Measurements from ENCODE around the gene METTL14. TPM values are rescaled to one million over a fixed set of nuclear protein-coding genes. Genes with fewer than 3 reads are reported as not detected.

The METTL14 gene
- total RNA-seq, 2 donors from 2014 or later = 54.1 to 59.3 TPM

GRCh38 chr4:118745357-118745756, 60.2 kb downstream of the METTL14 start:
- H3K27ac ChIP-seq (ENCODE audit: low read depth, low read length) = no peak overlapping the region

DNA sequence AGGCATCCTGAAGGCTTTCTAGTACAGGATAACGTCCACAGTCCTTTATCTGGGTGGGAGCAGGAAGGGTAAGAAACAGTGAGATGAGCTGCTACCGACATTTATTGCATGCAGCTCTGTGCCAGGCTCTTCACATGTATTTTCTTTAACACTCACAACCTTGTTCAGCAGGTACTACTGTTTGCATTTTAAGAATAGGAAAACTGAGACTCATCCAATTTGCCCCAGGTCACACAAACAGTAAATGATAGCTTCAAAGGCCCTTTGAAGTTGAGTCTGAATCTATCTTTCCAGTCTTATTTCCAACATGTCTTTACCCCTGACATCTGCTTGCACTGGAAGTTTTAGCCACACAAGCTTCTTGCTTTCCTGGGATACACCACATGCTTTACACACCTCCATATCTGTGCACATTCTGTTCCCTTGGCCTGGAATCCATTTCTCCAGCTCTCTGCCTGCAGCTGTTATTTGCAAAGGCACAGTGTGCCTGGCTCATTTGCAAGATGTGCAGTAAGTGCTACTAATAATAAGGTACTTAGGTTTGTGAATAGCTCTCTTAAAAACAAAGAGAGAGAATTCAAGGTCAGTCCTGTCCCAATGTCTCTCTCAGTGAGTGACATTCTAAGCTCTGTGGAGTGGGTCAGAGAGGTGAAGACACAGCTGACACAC, 61.2 kb downstream of the METTL14 start:
- no peaks in the 10 kb centered on the region for H3K9me3 ChIP-seq (ENCODE audit: control insufficient read depth, low read length)
- no peak overlapping the region for H3K27ac Mint-ChIP-seq
- H3K9ac ChIP-seq (ENCODE audit: extremely low read depth, low read length, poor library complexity, severe bottlenecking) = no peak overlapping the region
- no peak overlapping the region for H3K27ac ChIP-seq (ENCODE audit: low read depth, low read length)
- H3K4me1 Mint-ChIP-seq = no peaks in the 10 kb centered on the region
- H3K36me3 ChIP-seq (ENCODE audit: control insufficient read depth, insufficient read depth, low read length) = peaks cover 64% of the 10 kb centered on the region
- H3K27me3 Mint-ChIP-seq (ENCODE audit: insufficient read depth) = no peaks in the 10 kb centered on the region
- DNase-seq = no peak
- TF ChIP-seq, protein P1, sequence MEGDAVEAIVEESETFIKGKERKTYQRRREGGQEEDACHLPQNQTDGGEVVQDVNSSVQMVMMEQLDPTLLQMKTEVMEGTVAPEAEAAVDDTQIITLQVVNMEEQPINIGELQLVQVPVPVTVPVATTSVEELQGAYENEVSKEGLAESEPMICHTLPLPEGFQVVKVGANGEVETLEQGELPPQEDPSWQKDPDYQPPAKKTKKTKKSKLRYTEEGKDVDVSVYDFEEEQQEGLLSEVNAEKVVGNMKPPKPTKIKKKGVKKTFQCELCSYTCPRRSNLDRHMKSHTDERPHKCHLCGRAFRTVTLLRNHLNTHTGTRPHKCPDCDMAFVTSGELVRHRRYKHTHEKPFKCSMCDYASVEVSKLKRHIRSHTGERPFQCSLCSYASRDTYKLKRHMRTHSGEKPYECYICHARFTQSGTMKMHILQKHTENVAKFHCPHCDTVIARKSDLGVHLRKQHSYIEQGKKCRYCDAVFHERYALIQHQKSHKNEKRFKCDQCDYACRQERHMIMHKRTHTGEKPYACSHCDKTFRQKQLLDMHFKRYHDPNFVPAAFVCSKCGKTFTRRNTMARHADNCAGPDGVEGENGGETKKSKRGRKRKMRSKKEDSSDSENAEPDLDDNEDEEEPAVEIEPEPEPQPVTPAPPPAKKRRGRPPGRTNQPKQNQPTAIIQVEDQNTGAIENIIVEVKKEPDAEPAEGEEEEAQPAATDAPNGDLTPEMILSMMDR (conservative IDR thresholded peaks at IDR 0.05) = no peak
- no peak overlapping the region for H3K4me3 Mint-ChIP-seq
- no peaks in the 10 kb centered on the region for H3K4me1 ChIP-seq (ENCODE audit: control insufficient read depth, insufficient read depth, low read length)
- 91 to 92% methylated on average over 1 to 2 of the region's 2 CpGs for WGBS, 2 experiments (ENCODE audit: insufficient coverage in 1 of 2, insufficient read length in 1 of 2)
- no peak overlapping the region for H3K4me3 ChIP-seq (ENCODE audit: low read length)
- H3K9me3 Mint-ChIP-seq = no peaks in the 10 kb centered on the region
- no peaks in the 10 kb centered on the region for H3K27me3 ChIP-seq (ENCODE audit: control insufficient read depth, insufficient read depth, low read length, poor library complexity, severe bottlenecking)
- H3K36me3 Mint-ChIP-seq (ENCODE audit: low read depth) = peaks cover 21% of the 10 kb centered on the region

More at GRCh38 chr4:118745357-118745756, 60.2 kb downstream of the METTL14 start:
- H3K9ac ChIP-seq (ENCODE audit: extremely low read depth, low read length, poor library complexity, severe bottlenecking) = no peak overlapping the region
- 96 to 100% methylated on average over 3 of the region's 3 CpGs for WGBS, 2 experiments (ENCODE audit: insufficient coverage in 1 of 2, insufficient read length in 1 of 2)
- Mint-ChIP-seq H3K27ac (no peak overlapping the region), H3K4me1 (no peaks in the 10 kb centered on the region), H3K9me3 (no peaks in the 10 kb centered on the region), H3K4me3 (no peak overlapping the region), H3K36me3 (ENCODE audit: low read depth) (peaks cover 21% of the 10 kb centered on the region), H3K27me3 (ENCODE audit: insufficient read depth) (no peaks in the 10 kb centered on the region)
- TF ChIP-seq, protein P1 (conservative IDR thresholded peaks at IDR 0.05) = no peak
- no peak overlapping the region for H3K4me3 ChIP-seq (ENCODE audit: low read length)
- DNase-seq = no peak
- no peaks in the 10 kb centered on the region for H3K27me3 ChIP-seq (ENCODE audit: control insufficient read depth, insufficient read depth, low read length, poor library complexity, severe bottlenecking)
- peaks cover 58% of the 10 kb centered on the region for H3K36me3 ChIP-seq (ENCODE audit: control insufficient read depth, insufficient read depth, low read length)
- no peaks in the 10 kb centered on the region for H3K4me1 ChIP-seq (ENCODE audit: control insufficient read depth, insufficient read depth, low read length)
- no peaks in the 10 kb centered on the region for H3K9me3 ChIP-seq (ENCODE audit: control insufficient read depth, low read length)

DNA sequence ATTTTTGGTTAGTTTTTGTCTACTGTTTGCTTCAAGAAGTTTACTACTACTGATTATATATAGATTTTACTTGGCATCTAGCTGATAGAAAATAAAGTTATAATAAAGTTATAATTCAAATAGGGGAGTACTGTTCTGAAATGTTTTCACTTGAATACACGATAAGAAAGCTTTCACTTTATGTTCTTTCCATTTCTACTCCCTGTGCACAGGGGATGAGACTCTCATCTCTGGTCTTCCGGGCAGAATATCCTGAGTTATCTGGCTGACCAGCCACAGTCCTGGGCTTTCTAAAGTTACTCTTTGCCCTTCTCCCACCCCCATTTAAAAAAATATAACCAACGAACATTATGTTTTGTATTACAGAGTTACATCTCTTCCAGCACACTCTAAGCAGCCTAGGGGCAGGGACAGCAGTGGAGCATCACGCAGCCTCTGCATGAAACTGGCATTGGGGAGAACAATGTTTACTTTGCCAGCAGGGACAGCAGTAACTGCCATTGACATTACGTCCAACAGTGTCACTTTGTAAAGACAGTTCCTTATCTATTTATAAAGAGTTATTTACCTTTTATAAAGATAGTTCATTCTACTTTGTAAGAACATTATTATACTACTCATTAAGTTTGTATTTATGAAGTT, 64.3 kb downstream of the METTL14 start:
- no peak for DNase-seq
- Mint-ChIP-seq H3K4me3 (no peak overlapping the region), H3K9me3 (no peaks in the 10 kb centered on the region), H3K27me3 (ENCODE audit: insufficient read depth) (no peaks in the 10 kb centered on the region), H3K27ac (no peak overlapping the region), H3K36me3 (ENCODE audit: low read depth) (peaks cover 20% of the 10 kb centered on the region), H3K4me1 (no peaks in the 10 kb centered on the region)
- Histone ChIP-seq H3K27ac (ENCODE audit: low read depth, low read length) (no peak overlapping the region), H3K9me3 (ENCODE audit: control insufficient read depth, low read length) (no peaks in the 10 kb centered on the region), H3K4me3 (ENCODE audit: low read length) (no peak overlapping the region), H3K9ac (ENCODE audit: extremely low read depth, low read length, poor library complexity, severe bottlenecking) (no peak overlapping the region), H3K36me3 (ENCODE audit: control insufficient read depth, insufficient read depth, low read length) (peaks cover 66% of the 10 kb centered on the region), H3K27me3 (ENCODE audit: control insufficient read depth, insufficient read depth, low read length, poor library complexity, severe bottlenecking) (no peaks in the 10 kb centered on the region), H3K4me1 (ENCODE audit: control insufficient read depth, insufficient read depth, low read length) (no peaks in the 10 kb centered on the region)
- TF ChIP-seq, protein P1 (conservative IDR thresholded peaks at IDR 0.05) = no peak
- 88 to 94% methylated on average over 2 to 4 of the region's 5 CpGs for WGBS, 2 experiments (ENCODE audit: insufficient coverage in 1 of 2, insufficient read length in 1 of 2)

All from endodermal cell (in vitro differentiated cells).